Activated T-cell treated with anti-CD3 and anti-CD28 coated beads, Interleukin-2, amount 50 U/mL, for 24 hours (primary cell): ENCODE results near the gene PIAS4.

Experiments used
- DNase-seq: peaks from one replicate; pipeline ENCODE4 v3.0.0-alpha.2; 2020
- H3K27ac Mint-ChIP-seq: 2 replicates; pipeline ENCODE4 v1.8.0; 2020; ENCODE audit warnings: mild to moderate bottlenecking, mixed read lengths
- H3K27me3 Mint-ChIP-seq: 2 replicates; pipeline ENCODE4 v1.8.0; 2020; ENCODE audit warnings: mixed read lengths
- H3K36me3 Mint-ChIP-seq: 2 replicates; pipeline ENCODE4 v1.8.0; 2020; ENCODE audit warnings: low read depth, mixed read lengths
- H3K4me1 Mint-ChIP-seq: 2 replicates; pipeline ENCODE4 v1.8.0; 2020; ENCODE audit warnings: low read depth, mixed read lengths
- H3K4me3 Mint-ChIP-seq: 2 replicates; pipeline ENCODE4 v1.8.0; 2020; ENCODE audit warnings: mild to moderate bottlenecking, moderate library complexity, mixed read lengths
- H3K9me3 Mint-ChIP-seq: 2 replicates; pipeline ENCODE4 v1.8.0; 2020; ENCODE audit warnings: mixed read lengths

PIAS4 gene

DNA sequence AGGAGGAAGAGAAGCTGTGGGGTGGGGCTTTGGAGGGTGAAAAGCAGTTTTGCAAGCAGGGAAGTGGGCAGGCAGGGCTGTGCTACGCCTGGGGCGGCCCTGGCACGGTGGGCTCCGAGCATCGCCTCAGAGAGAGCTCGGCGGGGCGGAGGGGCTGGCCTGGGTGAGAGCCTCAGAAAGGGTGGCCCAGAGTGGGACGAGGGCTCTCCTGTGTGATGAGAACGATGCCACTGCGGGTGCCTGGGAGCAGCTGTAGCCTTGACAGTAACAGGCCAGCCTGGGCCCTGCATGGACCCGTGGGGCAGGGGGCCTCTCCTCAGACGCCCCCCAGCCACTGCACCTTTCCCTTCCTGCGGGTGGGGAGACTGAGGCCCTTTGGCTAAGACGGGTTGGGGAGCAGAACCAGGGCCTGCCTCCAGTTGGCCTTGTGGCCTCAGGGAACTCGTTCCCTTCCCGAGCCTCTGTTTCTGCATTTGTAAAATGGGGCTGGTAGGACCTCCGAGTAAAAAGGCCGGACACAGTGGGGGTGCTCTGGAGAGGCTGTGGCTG is 27.6 kb downstream of the PIAS4 start:
- no peaks in the 10 kb centered on the region for H3K27me3 Mint-ChIP-seq
- no peaks in the 10 kb centered on the region for H3K9me3 Mint-ChIP-seq
- H3K4me3 Mint-ChIP-seq = no peak overlapping the region
- no peak for DNase-seq
- H3K27ac Mint-ChIP-seq = peak overlapping the region; percentile 79
- H3K4me1 Mint-ChIP-seq = no peaks in the 10 kb centered on the region
- H3K36me3 Mint-ChIP-seq = peaks cover 18% of the 10 kb centered on the region

- Mint-ChIP-seq H3K27ac (no peak overlapping the region), H3K27me3 (no peaks in the 10 kb centered on the region), H3K4me1 (no peaks in the 10 kb centered on the region), H3K36me3 (peaks cover 22% of the 10 kb centered on the region), H3K9me3 (no peaks in the 10 kb centered on the region), H3K4me3 (no peak overlapping the region)
- DNase-seq = no peak
Observed at GRCh38 chr19:4035582-4035981, 28.0 kb downstream of the PIAS4 start.

DNA sequence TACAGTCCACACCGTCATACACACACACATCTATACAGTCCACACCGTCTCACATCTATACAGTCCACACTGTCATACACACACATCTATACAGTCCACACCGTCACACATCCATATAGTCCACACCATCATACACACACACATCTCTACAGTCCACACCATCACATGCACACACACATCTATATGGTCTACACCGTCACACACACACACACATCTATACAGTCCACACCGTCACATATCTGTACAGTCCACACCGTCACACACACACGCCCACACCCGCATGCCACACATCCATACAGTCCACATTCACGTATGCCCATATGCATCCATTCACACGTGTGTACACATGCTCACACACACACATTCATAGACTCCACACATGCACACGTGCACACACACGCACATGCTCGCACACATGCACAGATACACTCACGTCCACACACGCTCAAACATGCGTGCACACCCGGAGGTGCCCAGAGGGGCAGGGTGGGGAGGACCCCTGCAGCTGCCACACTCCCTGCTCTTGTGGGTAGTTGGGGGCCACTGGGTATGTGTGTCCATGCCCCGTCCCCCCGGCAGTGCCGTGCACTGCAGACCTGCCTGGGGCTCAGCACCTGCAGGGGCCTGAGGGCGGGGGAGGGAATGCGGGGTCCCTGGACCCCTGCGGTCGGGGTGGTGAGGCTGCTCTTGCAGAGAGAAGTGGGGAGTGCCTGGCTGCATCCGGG is 29.2 kb downstream of the PIAS4 start:
- no peak for DNase-seq
- Mint-ChIP-seq H3K4me1 (no peaks in the 10 kb centered on the region), H3K9me3 (no peaks in the 10 kb centered on the region), H3K4me3 (no peak overlapping the region), H3K36me3 (peaks cover 22% of the 10 kb centered on the region), H3K27me3 (no peaks in the 10 kb centered on the region), H3K27ac (no peak overlapping the region)

DNA sequence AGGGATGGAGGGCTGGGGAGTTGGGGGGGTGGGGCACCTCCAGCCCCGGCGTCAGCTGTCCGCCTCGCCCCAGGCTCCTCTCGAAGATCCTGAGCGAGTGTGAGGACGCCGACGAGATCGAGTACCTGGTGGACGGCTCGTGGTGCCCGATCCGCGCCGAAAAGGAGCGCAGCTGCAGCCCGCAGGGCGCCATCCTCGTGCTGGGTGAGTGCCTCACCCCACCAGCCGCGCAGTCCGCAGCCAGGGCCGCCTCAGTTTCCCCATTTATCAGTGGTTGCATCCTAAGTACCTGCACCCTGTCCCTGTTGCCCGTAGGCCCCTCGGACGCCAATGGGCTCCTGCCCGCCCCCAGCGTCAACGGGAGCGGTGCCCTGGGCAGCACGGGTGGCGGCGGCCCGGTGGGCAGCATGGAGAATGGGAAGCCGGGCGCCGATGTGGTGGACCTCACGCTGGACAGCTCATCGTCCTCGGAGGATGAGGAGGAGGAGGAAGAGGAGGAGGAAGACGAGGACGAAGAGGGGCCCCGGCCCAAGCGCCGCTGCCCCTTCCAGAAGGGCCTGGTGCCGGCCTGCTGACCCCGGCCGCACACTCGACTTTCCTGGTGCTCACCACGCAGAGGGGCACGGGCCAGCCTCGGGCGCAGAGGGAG is 29.9 kb downstream of the PIAS4 start:
- Mint-ChIP-seq H3K36me3 (peaks cover 20% of the 10 kb centered on the region), H3K27me3 (no peaks in the 10 kb centered on the region), H3K27ac (no peak overlapping the region), H3K4me1 (no peaks in the 10 kb centered on the region), H3K9me3 (no peaks in the 10 kb centered on the region), H3K4me3 (no peak overlapping the region)
- DNase-seq = no peak

- H3K4me3 Mint-ChIP-seq = no peak overlapping the region
- H3K9me3 Mint-ChIP-seq = no peaks in the 10 kb centered on the region
- no peak for DNase-seq
- H3K27ac Mint-ChIP-seq = peak overlapping the region; percentile 18
- peaks cover 17% of the 10 kb centered on the region for H3K36me3 Mint-ChIP-seq
- no peaks in the 10 kb centered on the region for H3K4me1 Mint-ChIP-seq
- H3K27me3 Mint-ChIP-seq = no peaks in the 10 kb centered on the region
Observed at GRCh38 chr19:4038057-4038456, 30.5 kb downstream of the PIAS4 start.

- Mint-ChIP-seq H3K4me3 (no peak overlapping the region), H3K4me1 (no peaks in the 10 kb centered on the region), H3K36me3 (peaks cover 20% of the 10 kb centered on the region), H3K9me3 (no peaks in the 10 kb centered on the region), H3K27me3 (no peaks in the 10 kb centered on the region), H3K27ac (no peak overlapping the region)
- DNase-seq = no peak
Observed at GRCh38 chr19:4038661-4039423, 31.3 kb downstream of the PIAS4 start.

GRCh38 chr19:4042064-4042730 is 34.7 kb downstream of the PIAS4 start:
- H3K27ac Mint-ChIP-seq = no peak overlapping the region
- H3K9me3 Mint-ChIP-seq = no peaks in the 10 kb centered on the region
- peaks cover 40% of the 10 kb centered on the region for H3K36me3 Mint-ChIP-seq
- no peak overlapping the region for H3K4me3 Mint-ChIP-seq
- peaks cover 3% of the 10 kb centered on the region for H3K4me1 Mint-ChIP-seq
- no peaks in the 10 kb centered on the region for H3K27me3 Mint-ChIP-seq
- DNase-seq = no peak

DNA sequence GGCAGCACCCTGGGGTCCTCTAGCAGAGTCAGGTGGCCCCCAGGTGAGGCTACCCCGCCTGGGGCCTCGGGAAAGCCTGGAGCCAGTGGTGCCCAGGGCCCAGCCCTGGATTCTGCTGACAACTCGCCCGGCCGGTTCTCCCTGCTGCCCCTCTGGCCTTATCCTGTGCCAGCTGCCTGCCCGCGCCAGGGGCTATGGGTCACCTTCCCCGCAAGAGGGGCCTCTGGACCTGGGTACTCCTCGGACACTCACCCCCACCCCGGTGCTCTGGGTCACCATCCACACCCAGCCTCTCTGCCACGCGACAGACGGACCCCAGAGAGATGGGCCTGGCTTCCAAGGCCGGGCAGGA is 35.2 kb downstream of the PIAS4 start:
- H3K9me3 Mint-ChIP-seq = no peaks in the 10 kb centered on the region

GRCh38 chr19:4043401-4043800 is 35.9 kb downstream of the PIAS4 start:
- DNase-seq = no peak
- Mint-ChIP-seq H3K27me3 (no peaks in the 10 kb centered on the region), H3K27ac (no peak overlapping the region), H3K36me3 (peaks cover 44% of the 10 kb centered on the region), H3K4me3 (no peak overlapping the region), H3K9me3 (no peaks in the 10 kb centered on the region), H3K4me1 (peaks cover 3% of the 10 kb centered on the region)

More for the DNA sequence above, 35.2 kb downstream of the PIAS4 start:
- H3K4me1 Mint-ChIP-seq = peaks cover 3% of the 10 kb centered on the region
- DNase-seq = no peak
- peaks cover 43% of the 10 kb centered on the region for H3K36me3 Mint-ChIP-seq
- H3K27me3 Mint-ChIP-seq = no peaks in the 10 kb centered on the region
- peak overlapping the region; percentile 65 for H3K27ac Mint-ChIP-seq
- no peak overlapping the region for H3K4me3 Mint-ChIP-seq

DNA sequence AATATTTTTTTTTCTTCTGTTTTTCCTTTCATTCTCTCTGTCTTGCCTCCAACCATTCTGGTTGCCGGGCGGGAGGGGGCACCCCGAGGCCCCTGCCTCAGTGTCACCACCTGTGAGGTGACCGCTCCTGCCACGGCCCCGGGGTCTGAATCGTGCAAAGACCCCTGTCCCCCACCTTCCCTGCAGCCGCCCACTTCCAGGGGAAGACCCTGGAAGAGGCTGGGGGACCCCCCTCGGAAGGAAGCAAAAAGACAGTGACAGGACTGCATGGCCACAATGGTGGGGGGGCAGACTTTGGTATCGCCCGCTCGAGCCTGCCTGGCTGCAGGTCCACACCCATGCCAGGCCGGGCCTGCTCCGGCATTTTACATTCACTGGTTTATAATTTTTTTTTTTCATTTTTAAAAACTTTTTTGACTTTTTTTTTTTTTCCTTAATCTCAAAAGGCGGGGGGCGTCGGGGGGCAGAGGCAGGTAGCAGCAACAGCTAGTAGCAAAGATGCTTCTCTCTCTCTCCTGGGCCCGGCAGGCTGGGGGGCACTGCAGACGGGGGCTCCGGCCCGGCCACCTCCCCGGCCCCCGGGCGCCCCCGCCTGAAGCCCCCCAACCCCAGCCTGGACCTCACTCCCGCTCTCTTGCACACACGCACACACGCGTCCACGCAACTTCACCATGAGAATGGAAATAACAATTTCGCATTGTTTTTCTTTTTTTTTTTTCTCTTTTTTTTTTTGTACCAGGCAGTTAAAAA is 36.6 kb downstream of the PIAS4 start:
- Mint-ChIP-seq H3K4me3 (no peak overlapping the region), H3K9me3 (no peaks in the 10 kb centered on the region), H3K27me3 (no peaks in the 10 kb centered on the region), H3K27ac (no peak overlapping the region), H3K4me1 (peaks cover 3% of the 10 kb centered on the region), H3K36me3 (peaks cover 47% of the 10 kb centered on the region)
- DNase-seq = no peak

- H3K27ac Mint-ChIP-seq = peak overlapping the region; percentile 22
- no peaks in the 10 kb centered on the region for H3K9me3 Mint-ChIP-seq
- H3K4me1 Mint-ChIP-seq = peaks cover 9% of the 10 kb centered on the region
- no peak for DNase-seq
- H3K27me3 Mint-ChIP-seq = no peaks in the 10 kb centered on the region
- H3K36me3 Mint-ChIP-seq = peaks cover 56% of the 10 kb centered on the region
- no peak overlapping the region for H3K4me3 Mint-ChIP-seq
Observed at GRCh38 chr19:4044990-4045465, 37.5 kb downstream of the PIAS4 start.

- Mint-ChIP-seq H3K36me3 (peaks cover 60% of the 10 kb centered on the region), H3K9me3 (no peaks in the 10 kb centered on the region), H3K27me3 (no peaks in the 10 kb centered on the region), H3K27ac (peak overlapping the region; percentile 78), H3K4me1 (peaks cover 14% of the 10 kb centered on the region), H3K4me3 (no peak overlapping the region)
- DNase-seq = no peak
Observed at GRCh38 chr19:4045597-4046361, 38.2 kb downstream of the PIAS4 start.

GRCh38 chr19:4046362-4046691 is 38.8 kb downstream of the PIAS4 start:
- Mint-ChIP-seq H3K4me1 (peaks cover 17% of the 10 kb centered on the region), H3K27ac (peak overlapping the region; percentile 78), H3K36me3 (peaks cover 62% of the 10 kb centered on the region), H3K4me3 (no peak overlapping the region), H3K9me3 (no peaks in the 10 kb centered on the region), H3K27me3 (no peaks in the 10 kb centered on the region)
- DNase-seq = no peak
